WTC11 (cell line): ENCODE data around the gene NLRP5. TPM values are rescaled to one million over a fixed set of nuclear protein-coding genes. Genes with fewer than 3 reads are reported as not detected.

ENCODE experiments used
- ATAC-seq: fragments of 200-7000 bp; cut with Tn5 transposase; 2 replicates; pipeline ENCODE4 v1.10.0; 2021; ENCODE audit warnings: mild to moderate bottlenecking, moderate library complexity
- CTCF ChIA-PET: fragments of 300-600 bp; sonication (Branson Sonifier 250); formaldehyde crosslinking; loops from one replicate; lab custom pipeline; 2021; ENCODE audit warnings: antibody characterized with exemption; lab: Charles Lee
- POLR2A ChIA-PET: fragments of 350-600 bp; sonication (Branson Sonifier 250); formaldehyde crosslinking; loops from one replicate; lab custom pipeline; 2021; ENCODE audit warnings: antibody characterized with exemption; lab: Charles Lee
- DNase-seq: peaks from one replicate; pipeline ENCODE4 v3.0.0; 2021; ENCODE audit warnings: low spot score
- H3K27ac Mint-ChIP-seq: 2 replicates; pipeline ENCODE4 v1.8.0; 2021; ENCODE audit warnings: mixed read lengths
- H3K27me3 Mint-ChIP-seq: 2 replicates; pipeline ENCODE4 v1.8.0; 2021; ENCODE audit warnings: low read depth, mild to moderate bottlenecking, moderate library complexity, mixed read lengths
- H3K36me3 Mint-ChIP-seq: 2 replicates; pipeline ENCODE4 v1.8.0; 2021; ENCODE audit warnings: mixed read lengths
- H3K4me1 Mint-ChIP-seq: 2 replicates; pipeline ENCODE4 v1.8.0; 2022; ENCODE audit warnings: mixed read lengths
- H3K4me3 Mint-ChIP-seq: 2 replicates; pipeline ENCODE4 v1.8.0; 2021; ENCODE audit warnings: mild to moderate bottlenecking, moderate library complexity, mixed read lengths
- H3K9me3 Mint-ChIP-seq: 2 replicates; pipeline ENCODE4 v1.8.0; 2021; ENCODE audit warnings: mixed read lengths
- CBFB ChIP-seq: sonication (generic); formaldehyde crosslinking; IDR thresholded peaks from 2 replicates; pipeline ENCODE4 v1.8.1; 2022; ENCODE audit warnings: mild to moderate bottlenecking, low read depth, missing genetic modification reagents
- GABPB1 ChIP-seq: sonication (generic); formaldehyde crosslinking; IDR thresholded peaks from 2 replicates; pipeline ENCODE4 v1.8.1; 2023; ENCODE audit warnings: mild to moderate bottlenecking, missing genetic modification reagents
- GRHL2 ChIP-seq: fragments of 250-450 bp; sonication (Bioruptor Pico); IDR thresholded peaks from 2 replicates; pipeline ENCODE4 v1.8.0; 2022; ENCODE audit warnings: mild to moderate bottlenecking, moderate library complexity; ENCODE audit not compliant: insufficient replicate concordance, severe bottlenecking
- HMGA2 ChIP-seq: fragments of 250-450 bp; sonication (Bioruptor Pico); IDR thresholded peaks from 2 replicates; pipeline ENCODE4 v1.4.0; 2021; ENCODE audit warnings: mild to moderate bottlenecking, moderate library complexity
- JUN ChIP-seq: sonication (generic); formaldehyde crosslinking; IDR thresholded peaks from 2 replicates; pipeline ENCODE4 v1.8.0; 2023; ENCODE audit warnings: mild to moderate bottlenecking, missing genetic modification reagents
- NFE2L1 ChIP-seq: sonication (generic); formaldehyde crosslinking; IDR thresholded peaks from 2 replicates; pipeline ENCODE4 v1.8.1; 2023; ENCODE audit warnings: missing genetic modification reagents
- NR2C2 ChIP-seq: sonication (generic); formaldehyde crosslinking; IDR thresholded peaks from 2 replicates; pipeline ENCODE4 v1.8.0; 2022; ENCODE audit warnings: mild to moderate bottlenecking, missing genetic modification reagents
- OVOL2 ChIP-seq: fragments of 250-450 bp; sonication (Bioruptor Pico); IDR thresholded peaks from 2 replicates; pipeline ENCODE4 v1.9.0; 2021; ENCODE audit warnings: mild to moderate bottlenecking, borderline replicate concordance
- PRRX2 ChIP-seq: fragments of 250-450 bp; sonication (Bioruptor Pico); IDR thresholded peaks from 2 replicates; pipeline ENCODE4 v1.8.0; 2021; ENCODE audit warnings: mild to moderate bottlenecking
- RELA ChIP-seq: sonication (generic); formaldehyde crosslinking; IDR thresholded peaks from 2 replicates; pipeline ENCODE4 v1.8.1; 2022; ENCODE audit warnings: missing genetic modification reagents, mild to moderate bottlenecking, borderline replicate concordance
- RORB ChIP-seq: fragments of 250-450 bp; sonication (Bioruptor Pico); IDR thresholded peaks from 2 replicates; pipeline ENCODE4 v1.9.0; 2021; ENCODE audit warnings: mild to moderate bottlenecking
- ZNF423 ChIP-seq: fragments of 250-450 bp; sonication (Bioruptor Pico); IDR thresholded peaks from 2 replicates; pipeline ENCODE4 v2.1.2; 2022; ENCODE audit warnings: mild to moderate bottlenecking, moderate library complexity
- total RNA-seq: library from RNA; stranded (reverse); gene quantifications from 3 replicates; pipeline ENCODE4 v1.2.3, GENCODE V29; 2021
- TF ChIP-seq, protein P1 (sequence below): sonication (generic); formaldehyde crosslinking; IDR thresholded peaks from 2 replicates; pipeline ENCODE4 v1.8.1; 2023; ENCODE audit warnings: mild to moderate bottlenecking, missing genetic modification reagents, borderline replicate concordance
- TF ChIP-seq, protein P2 (sequence below): sonication (generic); formaldehyde crosslinking; IDR thresholded peaks from 2 replicates; pipeline ENCODE4 v1.8.0; 2022; ENCODE audit warnings: mild to moderate bottlenecking, missing genetic modification reagents
- TF ChIP-seq, protein P3 (sequence below): sonication (generic); formaldehyde crosslinking; IDR thresholded peaks from 2 replicates; pipeline ENCODE4 v1.8.0; 2022; ENCODE audit warnings: mild to moderate bottlenecking, missing genetic modification reagents
- TF ChIP-seq, protein P4 (sequence below): fragments of 250-450 bp; sonication (Bioruptor Pico); IDR thresholded peaks from 2 replicates; pipeline ENCODE4 v1.9.0; 2021; ENCODE audit warnings: mild to moderate bottlenecking
- TF ChIP-seq, protein P5 (sequence below): sonication (generic); formaldehyde crosslinking; IDR thresholded peaks from 2 replicates; pipeline ENCODE4 v1.8.0; 2023; ENCODE audit warnings: mild to moderate bottlenecking, missing genetic modification reagents
- TF ChIP-seq, protein P6 (sequence below): sonication (generic); formaldehyde crosslinking; IDR thresholded peaks from 2 replicates; pipeline ENCODE4 v1.8.1; 2023; ENCODE audit warnings: mild to moderate bottlenecking, missing genetic modification reagents, moderate library complexity
- TF ChIP-seq, protein P7 (sequence below): sonication (generic); formaldehyde crosslinking; IDR thresholded peaks from 2 replicates; pipeline ENCODE4 v1.8.0; 2022; ENCODE audit warnings: mild to moderate bottlenecking, missing genetic modification reagents
- TF ChIP-seq, protein P8 (sequence below): sonication (generic); formaldehyde crosslinking; IDR thresholded peaks from 2 replicates; pipeline ENCODE4 v1.8.1; 2023; ENCODE audit warnings: mild to moderate bottlenecking, moderate library complexity, missing genetic modification reagents

Gene NLRP5
- total RNA-seq, 1 experiment from 2014 or later, result not detected

DNA sequence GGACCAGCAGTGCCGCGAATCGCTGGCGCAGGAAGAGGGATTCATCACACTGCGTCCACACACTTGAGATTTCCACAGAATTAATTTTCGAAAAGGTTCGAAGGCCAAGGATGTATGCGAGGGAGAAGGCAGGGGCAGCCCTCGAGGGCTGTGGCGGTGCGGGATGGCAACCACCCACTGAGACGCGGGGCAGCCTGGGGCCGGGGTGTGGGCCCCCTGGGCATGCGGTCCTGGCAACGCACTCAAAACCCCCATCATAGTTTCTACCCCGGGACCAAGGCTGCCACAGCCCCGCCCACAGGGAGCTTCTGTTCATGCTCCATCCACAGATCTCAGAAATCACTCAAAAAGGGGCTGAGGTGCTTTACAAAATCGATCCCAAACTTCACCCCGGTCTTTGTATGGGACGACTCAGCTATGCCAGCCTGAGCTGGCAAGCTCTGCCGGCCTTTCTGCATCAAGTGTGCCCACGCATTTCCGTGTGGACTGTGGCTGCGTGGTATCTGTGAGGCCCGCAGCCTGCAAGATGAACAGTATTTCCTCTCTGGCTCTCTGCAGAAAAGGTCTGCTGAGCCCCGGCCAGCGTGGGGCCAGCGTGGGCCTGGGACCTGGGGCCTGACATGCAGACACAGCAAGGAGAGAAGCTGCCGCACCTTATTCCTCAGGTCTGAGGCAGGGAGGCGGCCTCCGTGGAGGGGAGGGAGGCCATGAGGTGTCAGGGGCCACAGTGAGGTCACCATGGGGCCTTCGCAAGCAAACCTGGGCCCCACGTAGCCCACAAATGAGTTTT lies 115.4 kb downstream of the NLRP5 start (continued):
- TF ChIP-seq PRRX2 (CRISPR knock-in tag), result no peak
- TF ChIP-seq HMGA2 (CRISPR knock-in tag), result no peak
- no peak for TF ChIP-seq ZNF423 (CRISPR knock-in tag)
- TF ChIP-seq, protein P1, sequence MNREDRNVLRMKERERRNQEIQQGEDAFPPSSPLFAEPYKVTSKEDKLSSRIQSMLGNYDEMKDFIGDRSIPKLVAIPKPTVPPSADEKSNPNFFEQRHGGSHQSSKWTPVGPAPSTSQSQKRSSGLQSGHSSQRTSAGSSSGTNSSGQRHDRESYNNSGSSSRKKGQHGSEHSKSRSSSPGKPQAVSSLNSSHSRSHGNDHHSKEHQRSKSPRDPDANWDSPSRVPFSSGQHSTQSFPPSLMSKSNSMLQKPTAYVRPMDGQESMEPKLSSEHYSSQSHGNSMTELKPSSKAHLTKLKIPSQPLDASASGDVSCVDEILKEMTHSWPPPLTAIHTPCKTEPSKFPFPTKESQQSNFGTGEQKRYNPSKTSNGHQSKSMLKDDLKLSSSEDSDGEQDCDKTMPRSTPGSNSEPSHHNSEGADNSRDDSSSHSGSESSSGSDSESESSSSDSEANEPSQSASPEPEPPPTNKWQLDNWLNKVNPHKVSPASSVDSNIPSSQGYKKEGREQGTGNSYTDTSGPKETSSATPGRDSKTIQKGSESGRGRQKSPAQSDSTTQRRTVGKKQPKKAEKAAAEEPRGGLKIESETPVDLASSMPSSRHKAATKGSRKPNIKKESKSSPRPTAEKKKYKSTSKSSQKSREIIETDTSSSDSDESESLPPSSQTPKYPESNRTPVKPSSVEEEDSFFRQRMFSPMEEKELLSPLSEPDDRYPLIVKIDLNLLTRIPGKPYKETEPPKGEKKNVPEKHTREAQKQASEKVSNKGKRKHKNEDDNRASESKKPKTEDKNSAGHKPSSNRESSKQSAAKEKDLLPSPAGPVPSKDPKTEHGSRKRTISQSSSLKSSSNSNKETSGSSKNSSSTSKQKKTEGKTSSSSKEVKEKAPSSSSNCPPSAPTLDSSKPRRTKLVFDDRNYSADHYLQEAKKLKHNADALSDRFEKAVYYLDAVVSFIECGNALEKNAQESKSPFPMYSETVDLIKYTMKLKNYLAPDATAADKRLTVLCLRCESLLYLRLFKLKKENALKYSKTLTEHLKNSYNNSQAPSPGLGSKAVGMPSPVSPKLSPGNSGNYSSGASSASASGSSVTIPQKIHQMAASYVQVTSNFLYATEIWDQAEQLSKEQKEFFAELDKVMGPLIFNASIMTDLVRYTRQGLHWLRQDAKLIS (CRISPR knock-in tag), result no peak
- no peak for TF ChIP-seq OVOL2 (CRISPR knock-in tag)

DNA sequence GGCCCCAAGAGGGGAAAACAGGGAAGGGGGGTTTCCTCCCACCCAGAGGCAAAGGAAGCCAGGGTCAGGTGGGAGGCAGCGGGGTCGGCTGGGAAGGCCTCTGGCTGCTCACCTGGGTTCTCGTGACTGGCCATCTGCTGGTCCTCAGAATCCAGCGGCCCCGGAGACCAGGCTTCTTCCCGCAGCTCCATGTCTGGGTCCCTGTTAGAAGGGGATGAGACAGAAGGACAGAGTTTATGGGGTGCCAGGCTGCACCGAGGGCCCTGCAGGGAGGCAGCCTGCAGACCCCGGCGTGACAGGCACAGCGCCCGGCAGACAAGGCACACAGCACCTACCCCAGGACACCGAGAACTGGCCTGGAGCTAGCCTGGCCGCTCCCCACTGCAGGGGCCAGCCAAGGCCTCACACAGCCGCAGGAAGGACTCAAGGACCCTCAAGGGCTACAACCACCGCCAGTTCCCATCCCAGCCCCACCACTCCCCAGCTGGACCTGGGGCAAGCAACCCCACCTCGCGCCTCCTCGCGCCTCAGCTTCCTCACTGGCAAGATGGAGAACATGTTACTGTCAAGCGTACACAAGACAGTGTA lies 116.5 kb downstream of the NLRP5 start:
- DNase-seq, result no peak
- peaks cover 19% of the 10 kb centered on the region for H3K36me3 Mint-ChIP-seq
- no peaks in the 10 kb centered on the region for H3K27me3 Mint-ChIP-seq
- ATAC-seq, result no peak
- H3K4me1 Mint-ChIP-seq, result peaks cover 25% of the 10 kb centered on the region
- H3K27ac Mint-ChIP-seq, result no peak overlapping the region; the same call in 1 of the 2 replicates
- ChIA-PET CTCF (interaction anchor here (1.7 kb wide), 1 partner anchor 52 kb away, joined by 4 read pairs; no protein-coding TSS in a partner anchor), POLR2A (no interaction called here)
- no peak overlapping the region for H3K4me3 Mint-ChIP-seq
- no peaks in the 10 kb centered on the region for H3K9me3 Mint-ChIP-seq
- no peak for TF ChIP-seq NFE2L1 (CRISPR knock-in tag)
- TF ChIP-seq RORB (CRISPR knock-in tag), result no peak
- TF ChIP-seq, protein P2, sequence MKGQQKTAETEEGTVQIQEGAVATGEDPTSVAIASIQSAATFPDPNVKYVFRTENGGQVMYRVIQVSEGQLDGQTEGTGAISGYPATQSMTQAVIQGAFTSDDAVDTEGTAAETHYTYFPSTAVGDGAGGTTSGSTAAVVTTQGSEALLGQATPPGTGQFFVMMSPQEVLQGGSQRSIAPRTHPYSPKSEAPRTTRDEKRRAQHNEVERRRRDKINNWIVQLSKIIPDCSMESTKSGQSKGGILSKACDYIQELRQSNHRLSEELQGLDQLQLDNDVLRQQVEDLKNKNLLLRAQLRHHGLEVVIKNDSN (CRISPR knock-in tag), result no peak
- no peak for TF ChIP-seq JUN (CRISPR knock-in tag)
- TF ChIP-seq, protein P3, sequence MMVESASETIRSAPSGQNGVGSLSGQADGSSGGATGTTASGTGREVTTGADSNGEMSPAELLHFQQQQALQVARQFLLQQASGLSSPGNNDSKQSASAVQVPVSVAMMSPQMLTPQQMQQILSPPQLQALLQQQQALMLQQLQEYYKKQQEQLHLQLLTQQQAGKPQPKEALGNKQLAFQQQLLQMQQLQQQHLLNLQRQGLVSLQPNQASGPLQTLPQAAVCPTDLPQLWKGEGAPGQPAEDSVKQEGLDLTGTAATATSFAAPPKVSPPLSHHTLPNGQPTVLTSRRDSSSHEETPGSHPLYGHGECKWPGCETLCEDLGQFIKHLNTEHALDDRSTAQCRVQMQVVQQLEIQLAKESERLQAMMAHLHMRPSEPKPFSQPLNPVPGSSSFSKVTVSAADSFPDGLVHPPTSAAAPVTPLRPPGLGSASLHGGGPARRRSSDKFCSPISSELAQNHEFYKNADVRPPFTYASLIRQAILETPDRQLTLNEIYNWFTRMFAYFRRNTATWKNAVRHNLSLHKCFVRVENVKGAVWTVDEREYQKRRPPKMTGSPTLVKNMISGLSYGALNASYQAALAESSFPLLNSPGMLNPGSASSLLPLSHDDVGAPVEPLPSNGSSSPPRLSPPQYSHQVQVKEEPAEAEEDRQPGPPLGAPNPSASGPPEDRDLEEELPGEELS (CRISPR knock-in tag), result no peak
- TF ChIP-seq, protein P4, sequence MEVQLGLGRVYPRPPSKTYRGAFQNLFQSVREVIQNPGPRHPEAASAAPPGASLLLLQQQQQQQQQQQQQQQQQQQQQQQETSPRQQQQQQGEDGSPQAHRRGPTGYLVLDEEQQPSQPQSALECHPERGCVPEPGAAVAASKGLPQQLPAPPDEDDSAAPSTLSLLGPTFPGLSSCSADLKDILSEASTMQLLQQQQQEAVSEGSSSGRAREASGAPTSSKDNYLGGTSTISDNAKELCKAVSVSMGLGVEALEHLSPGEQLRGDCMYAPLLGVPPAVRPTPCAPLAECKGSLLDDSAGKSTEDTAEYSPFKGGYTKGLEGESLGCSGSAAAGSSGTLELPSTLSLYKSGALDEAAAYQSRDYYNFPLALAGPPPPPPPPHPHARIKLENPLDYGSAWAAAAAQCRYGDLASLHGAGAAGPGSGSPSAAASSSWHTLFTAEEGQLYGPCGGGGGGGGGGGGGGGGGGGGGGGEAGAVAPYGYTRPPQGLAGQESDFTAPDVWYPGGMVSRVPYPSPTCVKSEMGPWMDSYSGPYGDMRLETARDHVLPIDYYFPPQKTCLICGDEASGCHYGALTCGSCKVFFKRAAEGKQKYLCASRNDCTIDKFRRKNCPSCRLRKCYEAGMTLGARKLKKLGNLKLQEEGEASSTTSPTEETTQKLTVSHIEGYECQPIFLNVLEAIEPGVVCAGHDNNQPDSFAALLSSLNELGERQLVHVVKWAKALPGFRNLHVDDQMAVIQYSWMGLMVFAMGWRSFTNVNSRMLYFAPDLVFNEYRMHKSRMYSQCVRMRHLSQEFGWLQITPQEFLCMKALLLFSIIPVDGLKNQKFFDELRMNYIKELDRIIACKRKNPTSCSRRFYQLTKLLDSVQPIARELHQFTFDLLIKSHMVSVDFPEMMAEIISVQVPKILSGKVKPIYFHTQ (CRISPR knock-in tag), result no peak
- TF ChIP-seq CBFB, result no peak
- TF ChIP-seq GRHL2, result no peak
- TF ChIP-seq, protein P5, sequence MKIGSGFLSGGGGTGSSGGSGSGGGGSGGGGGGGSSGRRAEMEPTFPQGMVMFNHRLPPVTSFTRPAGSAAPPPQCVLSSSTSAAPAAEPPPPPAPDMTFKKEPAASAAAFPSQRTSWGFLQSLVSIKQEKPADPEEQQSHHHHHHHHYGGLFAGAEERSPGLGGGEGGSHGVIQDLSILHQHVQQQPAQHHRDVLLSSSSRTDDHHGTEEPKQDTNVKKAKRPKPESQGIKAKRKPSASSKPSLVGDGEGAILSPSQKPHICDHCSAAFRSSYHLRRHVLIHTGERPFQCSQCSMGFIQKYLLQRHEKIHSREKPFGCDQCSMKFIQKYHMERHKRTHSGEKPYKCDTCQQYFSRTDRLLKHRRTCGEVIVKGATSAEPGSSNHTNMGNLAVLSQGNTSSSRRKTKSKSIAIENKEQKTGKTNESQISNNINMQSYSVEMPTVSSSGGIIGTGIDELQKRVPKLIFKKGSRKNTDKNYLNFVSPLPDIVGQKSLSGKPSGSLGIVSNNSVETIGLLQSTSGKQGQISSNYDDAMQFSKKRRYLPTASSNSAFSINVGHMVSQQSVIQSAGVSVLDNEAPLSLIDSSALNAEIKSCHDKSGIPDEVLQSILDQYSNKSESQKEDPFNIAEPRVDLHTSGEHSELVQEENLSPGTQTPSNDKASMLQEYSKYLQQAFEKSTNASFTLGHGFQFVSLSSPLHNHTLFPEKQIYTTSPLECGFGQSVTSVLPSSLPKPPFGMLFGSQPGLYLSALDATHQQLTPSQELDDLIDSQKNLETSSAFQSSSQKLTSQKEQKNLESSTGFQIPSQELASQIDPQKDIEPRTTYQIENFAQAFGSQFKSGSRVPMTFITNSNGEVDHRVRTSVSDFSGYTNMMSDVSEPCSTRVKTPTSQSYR (CRISPR knock-in tag), result no peak
- no peak for TF ChIP-seq NR2C2 (CRISPR knock-in tag)
- TF ChIP-seq RELA (CRISPR knock-in tag), result no peak
- no peak for TF ChIP-seq GABPB1 (CRISPR knock-in tag)
- TF ChIP-seq, protein P6, sequence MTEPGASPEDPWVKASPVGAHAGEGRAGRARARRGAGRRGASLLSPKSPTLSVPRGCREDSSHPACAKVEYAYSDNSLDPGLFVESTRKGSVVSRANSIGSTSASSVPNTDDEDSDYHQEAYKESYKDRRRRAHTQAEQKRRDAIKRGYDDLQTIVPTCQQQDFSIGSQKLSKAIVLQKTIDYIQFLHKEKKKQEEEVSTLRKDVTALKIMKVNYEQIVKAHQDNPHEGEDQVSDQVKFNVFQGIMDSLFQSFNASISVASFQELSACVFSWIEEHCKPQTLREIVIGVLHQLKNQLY (CRISPR knock-in tag), result no peak
- TF ChIP-seq, protein P7, sequence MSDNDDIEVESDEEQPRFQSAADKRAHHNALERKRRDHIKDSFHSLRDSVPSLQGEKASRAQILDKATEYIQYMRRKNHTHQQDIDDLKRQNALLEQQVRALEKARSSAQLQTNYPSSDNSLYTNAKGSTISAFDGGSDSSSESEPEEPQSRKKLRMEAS (CRISPR knock-in tag), result no peak
- TF ChIP-seq, protein P8, sequence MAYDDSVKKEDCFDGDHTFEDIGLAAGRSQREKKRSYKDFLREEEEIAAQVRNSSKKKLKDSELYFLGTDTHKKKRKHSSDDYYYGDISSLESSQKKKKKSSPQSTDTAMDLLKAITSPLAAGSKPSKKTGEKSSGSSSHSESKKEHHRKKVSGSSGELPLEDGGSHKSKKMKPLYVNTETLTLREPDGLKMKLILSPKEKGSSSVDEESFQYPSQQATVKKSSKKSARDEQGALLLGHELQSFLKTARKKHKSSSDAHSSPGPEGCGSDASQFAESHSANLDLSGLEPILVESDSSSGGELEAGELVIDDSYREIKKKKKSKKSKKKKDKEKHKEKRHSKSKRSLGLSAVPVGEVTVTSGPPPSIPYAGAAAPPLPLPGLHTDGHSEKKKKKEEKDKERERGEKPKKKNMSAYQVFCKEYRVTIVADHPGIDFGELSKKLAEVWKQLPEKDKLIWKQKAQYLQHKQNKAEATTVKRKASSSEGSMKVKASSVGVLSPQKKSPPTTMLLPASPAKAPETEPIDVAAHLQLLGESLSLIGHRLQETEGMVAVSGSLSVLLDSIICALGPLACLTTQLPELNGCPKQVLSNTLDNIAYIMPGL, result no peak
